NCI-H226 (cell line): ENCODE data around the gene LRTM2.

Experiments used
- DNase-seq: peaks from one replicate; pipeline ENCODE4 v3.0.0-alpha.2; 2015

Gene LRTM2

DNA sequence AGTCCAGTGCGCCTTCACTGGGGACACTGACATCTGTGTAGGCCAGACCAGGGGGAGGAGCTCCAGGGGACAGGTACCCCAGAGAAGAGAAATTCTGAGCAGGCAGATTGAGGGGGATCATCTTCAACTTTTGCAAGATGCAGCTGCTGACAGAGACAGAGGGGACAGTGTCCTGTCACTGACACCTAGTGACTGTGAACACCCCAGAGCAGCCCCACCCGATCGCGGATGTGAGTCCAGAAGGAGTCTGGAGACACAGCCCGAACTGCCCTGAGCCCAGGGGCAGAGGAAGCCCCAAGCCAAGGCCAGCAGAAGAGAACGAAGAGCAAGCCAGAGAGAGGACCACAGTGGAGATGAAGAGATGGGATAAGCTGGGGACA is 21.7 kb upstream of the LRTM2 start:
- DNase-seq = no peak

DNA sequence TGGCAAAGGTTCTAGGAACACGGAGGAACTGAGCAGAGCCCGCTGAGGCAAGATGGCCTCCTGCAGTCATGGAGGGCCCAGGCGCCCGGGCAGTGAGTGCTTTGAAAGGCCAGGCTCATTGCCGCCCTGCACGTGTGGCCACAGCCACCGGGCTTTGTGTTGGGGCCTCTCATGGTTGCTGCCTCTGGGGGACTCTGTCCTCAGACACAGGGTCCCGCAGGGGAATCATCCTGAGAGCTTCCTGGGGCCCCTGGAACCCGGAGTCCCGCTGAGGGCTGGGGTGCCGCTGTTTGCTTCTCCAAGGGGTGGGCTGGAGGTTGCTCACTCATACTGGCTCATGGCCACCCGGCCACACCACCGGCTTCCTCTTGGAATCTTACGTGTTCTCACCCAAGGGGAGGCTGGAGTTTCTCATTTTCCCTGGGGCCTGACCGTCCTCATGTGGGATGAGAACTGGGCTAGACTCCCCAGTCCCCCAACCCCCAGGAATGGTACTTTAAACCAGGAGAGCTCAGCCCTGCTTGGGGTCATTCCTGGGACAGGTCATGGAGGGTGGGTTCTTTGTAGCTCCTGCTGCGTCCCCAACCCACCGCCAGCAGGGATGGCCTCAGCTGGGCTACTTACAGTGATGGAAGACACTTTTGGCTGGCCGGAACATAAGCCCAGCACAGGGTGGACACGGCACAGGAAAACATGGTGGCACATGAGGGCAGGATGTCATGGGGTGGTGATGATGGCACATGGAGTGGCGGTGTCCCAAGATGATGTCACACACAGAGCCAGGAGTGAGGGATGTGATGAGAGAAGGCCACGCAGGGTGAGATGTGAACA is 21.1 kb upstream of the LRTM2 start:
- no peak for DNase-seq

DNA sequence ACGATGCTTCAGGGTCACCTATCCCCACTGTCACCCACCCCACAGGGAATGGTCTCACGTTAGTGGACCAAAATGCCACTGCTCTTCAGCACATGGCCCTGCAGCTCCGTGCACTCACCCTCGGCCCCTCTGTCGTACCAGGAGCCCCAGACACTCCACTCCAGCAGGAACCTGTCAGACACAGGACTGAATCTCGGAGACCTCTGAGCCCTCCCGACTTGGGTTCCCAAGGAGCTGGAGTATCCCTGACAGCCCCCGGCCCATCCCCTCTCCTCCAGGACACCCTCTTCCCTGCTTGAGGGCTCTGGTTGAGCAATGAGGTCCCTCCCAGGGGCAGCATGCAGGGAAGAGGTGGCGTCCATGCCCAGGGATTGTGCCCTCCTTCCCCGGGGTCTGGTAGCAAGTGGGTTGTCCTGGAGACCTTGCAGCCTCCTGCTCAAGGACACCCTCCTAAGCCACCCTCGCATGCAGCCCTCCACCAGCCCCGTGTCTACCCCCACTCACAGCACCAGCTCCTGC is 20.4 kb upstream of the LRTM2 start:
- DNase-seq = no peak

DNA sequence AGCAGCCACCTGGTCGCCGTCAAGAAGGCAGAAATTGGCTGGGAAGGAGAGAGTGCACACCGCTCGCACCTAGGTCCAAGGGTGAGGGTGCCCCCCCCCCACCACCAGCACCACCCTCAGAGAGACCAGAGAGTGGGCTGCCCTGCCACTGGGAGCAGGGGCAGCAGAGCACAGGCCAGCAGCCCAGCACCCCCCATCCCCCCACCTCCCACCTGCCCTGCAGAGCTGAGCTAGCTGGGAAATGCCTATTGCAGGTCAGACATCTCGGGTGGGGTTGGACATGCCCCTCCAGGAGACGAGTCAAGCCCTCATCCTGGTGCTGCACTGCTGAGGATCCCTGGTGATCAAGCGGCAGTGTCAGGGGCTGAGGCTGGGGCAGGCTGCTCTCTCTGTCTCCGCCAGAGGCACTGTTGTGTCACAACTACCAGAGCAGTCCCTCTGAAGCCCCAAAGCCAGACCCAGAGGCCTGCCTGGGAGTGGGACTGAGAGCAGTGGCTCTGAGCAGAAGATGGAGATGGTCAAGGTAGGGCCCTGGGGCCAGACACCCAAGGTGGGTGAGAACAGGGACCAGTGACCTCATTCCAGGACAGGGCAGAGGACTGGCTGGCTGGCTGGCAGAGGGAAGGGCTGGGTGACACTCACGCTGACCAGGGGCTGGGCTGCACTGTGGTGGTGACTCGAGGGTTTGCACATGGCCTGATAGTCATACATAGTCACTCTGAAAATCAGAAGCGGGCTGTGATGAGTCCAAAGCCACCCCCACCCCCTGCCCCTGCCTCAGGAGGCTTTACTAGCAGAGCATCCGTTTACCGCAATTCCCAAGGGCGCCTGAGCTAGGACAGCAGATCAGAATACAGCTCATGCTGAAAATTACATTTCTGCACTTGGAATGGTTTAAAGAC is 19.7 kb upstream of the LRTM2 start:
- no peak for DNase-seq

DNA sequence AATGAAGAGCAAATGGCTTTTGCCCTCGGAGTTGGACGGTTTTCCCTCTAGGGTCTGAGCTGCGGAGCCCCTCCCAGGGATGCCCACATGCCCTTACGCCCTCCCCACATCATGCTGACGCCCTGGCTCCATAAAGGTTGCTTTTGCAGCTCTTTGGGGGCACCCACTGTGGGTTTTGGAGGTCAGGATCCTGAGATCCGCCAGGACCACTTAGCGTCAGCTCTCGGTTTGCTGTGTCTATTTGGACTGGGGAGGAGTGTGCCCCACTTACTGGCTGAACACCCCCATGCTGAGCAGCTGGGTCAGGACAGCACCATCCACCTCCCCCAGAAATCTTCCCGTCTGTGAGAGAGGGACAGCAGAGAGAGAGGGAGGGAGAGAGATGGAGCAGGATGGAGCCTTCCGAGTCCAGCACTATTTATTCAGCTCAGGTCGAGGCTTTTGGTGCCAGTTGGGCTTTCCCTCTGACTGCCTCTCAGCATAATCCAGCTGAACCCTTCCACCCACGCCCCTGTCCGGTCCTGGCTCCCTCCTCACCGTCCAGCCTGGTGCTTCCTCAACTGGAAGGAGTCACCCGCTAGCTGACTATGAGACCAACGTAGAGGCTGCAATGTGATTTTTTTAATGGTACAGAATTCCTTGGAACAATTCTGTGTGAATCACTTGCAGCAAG is 18.9 kb upstream of the LRTM2 start:
- no peak for DNase-seq

DNA sequence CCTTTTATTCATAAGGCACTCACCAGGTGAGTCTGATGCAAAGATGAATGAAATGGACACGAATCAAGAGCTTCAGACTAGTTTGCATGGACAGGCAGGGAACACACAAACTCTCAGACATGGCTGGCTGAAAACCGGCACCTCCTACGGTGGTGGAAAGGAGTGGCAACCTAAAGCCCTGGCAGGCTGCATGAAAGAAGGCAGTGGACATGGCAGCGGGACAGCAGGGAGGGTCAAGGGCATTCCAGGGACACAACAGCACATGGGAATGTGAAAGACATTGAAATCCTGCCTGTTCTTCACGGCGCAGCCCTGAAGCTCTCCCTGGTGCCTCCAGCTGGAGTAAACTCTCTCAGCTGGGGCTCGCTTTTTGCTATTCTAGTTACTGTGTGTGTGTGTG is 16.6 kb upstream of the LRTM2 start:
- DNase-seq = no peak

DNA sequence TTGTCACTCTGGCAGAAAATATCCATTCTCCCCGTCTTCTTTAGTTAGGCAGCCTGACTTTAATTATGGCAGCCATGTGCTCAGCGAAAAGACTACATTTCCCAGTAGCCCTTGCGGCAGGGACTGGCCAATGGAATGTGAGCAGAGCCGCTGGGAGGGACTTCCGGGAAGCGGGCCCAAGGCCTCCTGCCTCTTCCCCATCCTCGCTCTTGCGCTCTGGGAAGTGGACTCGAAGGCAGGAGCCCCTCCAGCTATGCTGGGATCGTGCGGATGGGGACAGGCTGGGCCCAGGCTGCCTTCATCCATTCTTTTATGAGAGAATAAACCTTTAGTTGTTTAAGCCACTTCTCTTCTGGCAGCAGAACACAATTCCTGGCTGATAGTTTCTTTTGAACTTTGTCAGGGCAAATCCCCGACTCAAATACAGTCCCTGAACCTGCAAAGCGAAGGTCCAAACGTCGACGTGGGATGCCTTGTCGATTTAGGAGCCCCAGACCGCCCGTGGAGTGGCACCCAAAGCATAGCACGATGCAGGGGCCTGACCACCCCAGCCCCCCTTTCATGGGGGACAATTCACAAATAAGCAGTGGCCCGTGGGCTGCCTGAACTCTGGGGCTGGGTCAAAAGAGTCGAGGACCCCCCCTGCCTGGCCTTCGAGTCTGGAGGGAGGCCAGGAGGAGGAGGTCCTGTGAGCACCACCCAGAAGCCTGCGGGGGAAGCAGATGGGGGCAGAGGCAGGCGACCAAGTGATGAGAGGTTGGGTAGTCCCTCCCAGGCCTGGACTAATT is 15.6 kb upstream of the LRTM2 start:
- peak; percentile 83 for DNase-seq

DNA sequence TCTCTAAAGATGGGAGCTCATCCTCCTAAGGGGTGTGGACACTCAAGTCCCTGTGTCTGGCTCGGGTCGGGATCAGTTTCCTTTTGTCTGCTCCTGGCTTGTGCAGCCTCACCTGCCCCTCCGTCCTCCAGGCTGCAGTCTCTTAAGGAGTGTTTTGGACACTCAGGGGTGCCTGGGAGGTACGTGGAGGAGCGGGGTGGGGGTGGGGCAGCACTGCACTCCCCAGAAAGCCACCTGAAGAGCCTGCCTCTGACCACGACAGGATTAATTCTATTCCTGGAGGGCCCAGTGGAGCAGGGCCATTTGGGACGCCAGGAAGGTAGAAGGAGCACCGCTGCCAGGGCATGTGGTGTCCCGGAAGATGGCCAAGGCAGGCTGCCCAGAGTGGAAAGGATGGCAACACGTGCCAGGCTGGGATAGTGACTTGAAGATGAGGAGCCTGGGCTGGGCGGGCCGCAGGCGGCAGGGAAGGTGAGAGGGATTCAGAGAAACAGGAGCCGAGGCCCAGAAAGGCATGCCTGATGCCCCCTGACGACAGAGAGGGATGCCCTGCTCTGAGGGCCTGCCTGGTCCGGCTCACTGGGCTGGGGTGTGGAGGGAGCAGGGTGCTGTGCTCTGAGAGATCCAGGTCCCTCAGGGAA is 14.8 kb upstream of the LRTM2 start:
- DNase-seq = no peak

DNA sequence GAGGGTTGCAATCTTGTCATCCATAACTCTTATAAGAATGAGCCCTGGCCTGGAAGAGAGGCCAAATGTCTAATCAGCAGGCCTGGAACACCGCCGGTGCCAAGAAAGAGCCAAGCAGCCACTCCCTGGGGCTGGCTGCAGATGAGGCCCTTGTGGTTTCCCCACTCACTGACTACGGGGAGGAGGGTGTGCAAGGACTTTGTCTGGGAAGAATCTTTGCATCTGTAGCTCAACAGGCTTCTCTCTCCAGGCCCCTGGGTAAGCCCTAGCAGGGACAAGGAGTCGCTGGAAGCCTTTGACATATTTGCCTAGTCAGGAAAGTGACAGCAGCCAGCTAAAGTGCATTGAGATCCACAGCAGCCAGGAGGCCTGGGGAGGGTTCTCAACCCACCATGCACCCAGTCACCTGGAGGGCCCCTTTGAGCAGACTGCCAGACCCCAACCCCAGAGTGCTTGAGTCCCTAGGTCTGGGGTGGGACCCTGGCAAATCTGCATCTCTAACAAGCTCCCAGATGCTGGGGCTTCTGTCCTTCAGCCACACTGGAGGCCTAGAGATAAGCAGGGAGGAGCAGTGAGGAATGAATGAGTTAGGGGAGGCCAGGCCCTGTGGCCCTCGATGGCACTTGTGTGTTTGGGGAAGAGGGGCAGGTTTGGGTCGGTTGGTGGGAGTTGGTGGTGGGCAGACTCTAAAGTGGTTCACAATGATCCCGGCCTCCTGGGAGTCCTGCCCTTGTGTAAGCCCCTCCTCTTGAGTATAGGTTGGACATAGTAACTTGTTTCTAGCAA is 13.9 kb upstream of the LRTM2 start:
- no peak for DNase-seq

DNA sequence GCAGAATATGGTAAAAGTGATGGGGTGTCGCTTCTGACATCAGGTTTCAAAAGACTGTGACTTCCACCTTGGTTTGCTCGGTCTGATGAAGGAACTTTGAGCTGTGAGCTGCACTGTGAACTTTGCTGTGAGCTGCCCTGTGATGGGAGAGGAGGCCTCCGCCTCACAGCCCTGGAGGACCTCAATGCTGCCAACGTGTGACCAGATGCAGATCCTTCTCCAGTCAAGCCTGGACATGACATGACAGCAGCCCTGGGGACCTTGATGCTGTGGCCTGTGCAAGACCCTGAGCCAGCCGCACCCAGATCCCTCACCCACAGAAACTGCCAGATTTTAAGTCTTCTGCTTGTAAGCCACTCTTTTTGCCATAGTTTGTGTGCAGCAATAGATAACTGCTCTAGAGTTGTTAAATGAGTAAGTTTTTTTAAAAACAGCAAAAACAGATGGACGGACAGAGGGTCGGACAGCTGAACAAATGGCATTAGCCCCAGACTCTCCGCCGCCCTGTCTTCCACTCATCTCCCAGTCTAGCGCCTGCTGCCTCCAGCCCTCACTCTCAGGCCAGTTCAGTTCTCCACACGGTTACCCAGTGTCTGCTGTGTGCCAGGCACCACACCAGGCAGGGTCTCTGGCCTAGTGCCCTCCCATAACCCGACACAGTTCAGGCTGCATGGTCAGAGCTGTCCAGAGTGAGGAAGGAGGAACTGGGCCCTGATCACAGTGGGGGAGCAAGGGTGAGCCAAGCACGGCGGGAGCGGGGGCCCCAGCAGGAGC is 13.1 kb upstream of the LRTM2 start:
- no peak for DNase-seq

DNA sequence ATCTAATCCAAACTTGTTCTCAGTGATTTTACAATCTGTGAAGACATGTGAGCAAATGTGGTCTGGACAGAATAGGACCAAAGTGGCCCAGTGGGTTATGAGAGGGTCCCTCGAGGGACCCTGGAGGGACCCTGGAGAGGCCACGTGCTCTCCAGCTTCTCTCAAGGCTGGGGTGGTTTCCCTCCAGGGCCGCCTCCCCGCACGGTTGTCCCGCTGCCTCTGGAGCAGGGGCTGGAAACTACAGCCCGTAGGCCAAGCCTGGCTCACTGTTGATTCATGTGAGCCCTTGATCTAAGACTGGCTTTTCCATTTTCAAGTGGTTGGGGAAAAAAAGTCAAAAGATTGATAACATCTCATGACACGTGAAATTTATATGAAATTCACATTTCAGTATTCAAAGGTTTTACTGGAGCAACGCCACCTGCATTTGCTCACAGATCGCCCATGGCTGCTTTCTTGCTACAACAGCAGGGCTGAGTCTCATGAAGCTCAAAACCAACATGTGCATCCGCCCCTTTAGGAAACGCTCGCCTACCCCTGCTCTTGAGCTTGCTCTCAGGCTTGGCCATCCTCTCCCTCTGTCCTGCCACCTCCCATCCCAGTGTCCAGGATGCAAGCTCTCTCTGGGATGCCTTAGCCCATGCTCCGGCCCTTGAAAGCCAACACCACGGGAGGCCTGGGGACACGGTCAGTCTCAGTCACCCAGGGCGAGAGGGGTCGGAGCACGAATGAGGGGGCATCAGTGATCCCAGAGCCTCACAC is 12.1 kb upstream of the LRTM2 start:
- DNase-seq = no peak

DNA sequence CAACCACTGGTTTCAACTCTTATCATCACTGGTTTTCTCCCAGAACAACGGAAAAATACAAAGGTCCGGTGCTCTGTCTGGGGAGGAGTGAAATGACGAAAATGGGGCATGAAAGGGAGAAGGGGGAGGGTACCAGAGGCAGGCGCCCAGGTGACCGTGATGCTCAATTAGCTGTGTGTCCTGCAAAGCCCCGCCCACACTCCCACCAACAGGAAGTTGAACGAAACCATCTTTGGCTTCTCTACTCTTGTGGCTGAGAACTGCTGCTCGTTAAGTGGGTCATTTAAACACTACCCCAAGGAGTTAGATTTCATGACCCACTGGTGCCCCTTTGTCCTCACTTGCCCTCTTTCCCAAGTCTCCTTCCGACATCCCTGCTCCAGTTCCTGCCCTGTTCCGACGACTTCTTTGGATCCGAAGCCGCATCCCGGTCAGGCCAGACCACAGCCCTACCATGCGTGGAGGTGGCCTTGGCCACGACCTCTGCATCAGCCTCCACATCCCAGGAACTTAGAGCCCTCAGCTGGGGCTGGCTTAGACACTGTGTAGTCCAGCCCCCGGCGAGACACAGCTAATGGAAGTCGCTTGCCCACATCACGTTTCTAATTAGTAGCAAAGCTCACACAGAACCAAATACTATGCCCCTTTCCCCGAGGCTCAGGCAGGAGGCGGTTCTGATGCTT is 11.4 kb upstream of the LRTM2 start:
- DNase-seq = no peak

DNA sequence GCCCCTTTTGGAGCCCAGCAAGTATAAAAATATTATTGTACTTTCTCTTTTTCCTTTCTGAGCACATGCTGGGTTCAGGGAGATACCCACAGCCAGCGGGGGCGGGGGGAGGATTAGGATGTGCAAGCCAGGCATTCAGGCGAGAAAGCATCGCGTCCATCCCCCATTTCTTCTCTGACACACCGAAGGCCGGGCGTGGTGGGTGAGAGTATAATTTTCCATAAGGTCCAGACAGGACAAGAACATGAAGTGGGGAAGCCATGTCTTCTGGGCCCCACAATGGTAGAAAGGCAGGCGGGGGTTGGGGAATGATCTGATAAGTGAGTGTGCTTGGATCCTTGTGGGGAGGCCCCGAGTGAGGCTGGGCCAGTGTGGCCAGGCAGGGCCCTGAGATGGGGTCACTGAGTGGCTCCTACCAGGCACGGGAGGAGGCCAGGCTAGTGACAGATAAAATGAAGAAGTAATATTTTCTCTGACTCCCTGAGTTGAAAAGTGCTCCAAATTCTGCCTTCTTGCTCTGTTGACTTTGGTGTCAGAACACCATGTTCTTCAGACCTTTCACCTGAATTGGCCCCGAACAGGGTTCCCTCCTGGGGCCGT is 10.7 kb upstream of the LRTM2 start:
- no peak for DNase-seq

DNA sequence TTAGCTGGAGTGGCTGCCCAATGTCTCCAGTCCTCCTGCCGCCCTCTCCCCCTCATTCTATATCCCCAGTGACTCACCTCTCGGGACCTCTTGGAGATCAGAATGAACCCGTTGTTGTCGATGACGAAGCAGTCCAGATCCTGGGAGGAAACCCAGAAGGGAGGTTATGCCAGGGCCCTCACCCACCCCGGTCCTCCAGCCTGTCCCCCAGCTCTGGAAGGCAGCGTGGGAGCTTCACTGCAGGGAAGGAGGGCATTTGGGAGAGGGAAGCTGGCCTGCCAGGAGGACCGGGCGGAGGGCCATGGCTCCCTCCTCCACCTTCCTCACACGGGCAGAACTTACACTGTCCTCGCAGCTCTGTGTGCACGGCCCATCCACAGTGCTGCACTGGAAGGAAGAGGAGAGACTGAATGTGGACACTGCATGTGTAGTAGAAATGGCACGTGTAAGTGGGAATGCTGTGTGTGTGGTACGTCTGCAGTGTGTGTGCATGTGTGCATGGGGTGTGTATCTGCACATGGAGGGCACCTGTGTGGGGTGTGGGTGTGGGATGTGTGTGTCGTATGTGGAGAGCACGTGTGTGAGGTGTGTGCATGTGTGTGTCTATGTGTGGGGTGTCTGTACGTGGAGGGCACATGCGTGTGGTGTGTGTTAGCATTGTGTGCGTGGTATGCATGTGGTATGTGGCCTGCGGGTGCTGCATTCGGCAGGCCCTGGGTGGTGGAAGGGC is 10.0 kb upstream of the LRTM2 start:
- no peak for DNase-seq

DNA sequence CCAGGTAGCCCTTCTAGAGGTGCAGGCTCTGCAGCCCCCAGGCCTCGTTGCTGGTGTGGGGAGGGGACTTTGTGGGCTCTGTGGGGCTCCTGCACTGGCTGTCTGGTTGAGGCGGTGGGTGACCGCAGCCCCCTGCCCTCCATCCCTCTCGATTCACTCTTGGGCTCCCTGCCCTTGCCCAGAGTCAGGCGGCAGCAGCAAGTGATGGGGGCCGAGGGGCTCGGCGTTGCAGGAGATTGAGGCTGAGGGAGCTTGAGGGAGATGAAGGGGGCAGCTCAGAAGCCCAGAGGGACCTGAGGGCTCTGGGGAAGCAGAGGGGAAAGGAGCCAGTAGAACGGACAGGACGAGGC is 9.5 kb upstream of the LRTM2 start:
- no peak for DNase-seq

DNA sequence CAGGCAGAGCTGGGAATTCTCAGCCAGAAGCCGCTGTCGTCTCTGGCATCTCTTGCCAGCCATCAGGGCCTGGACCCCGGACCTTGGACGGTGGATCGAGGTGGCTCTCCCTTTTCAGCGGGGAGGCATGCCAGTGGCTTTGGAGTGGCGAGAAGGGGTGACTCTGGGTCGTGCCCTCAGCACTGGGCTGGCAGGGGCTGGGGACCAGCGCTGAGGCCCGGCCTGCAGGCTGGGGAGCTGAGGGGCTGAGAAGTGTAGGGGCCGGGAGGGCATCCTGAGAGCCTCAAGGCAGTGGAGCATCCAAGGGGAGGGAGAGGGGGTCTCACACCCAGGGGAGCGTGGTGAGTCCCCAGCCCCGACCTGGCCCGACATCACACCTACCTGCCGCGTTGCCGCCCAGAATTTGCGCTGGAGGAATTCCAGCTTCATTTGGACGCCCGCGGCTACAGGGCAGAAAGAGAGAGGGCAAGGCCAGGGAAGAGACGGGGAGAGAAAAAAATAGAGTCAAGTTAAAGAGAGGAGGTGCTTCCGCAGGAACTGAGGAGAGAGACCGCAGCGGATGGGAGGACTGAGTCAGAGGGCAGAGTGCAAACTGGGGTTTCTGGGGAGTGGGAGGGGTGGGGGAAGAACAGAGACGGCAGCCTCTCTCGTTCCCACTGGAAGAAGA is 9.0 kb upstream of the LRTM2 start:
- DNase-seq = no peak

DNA sequence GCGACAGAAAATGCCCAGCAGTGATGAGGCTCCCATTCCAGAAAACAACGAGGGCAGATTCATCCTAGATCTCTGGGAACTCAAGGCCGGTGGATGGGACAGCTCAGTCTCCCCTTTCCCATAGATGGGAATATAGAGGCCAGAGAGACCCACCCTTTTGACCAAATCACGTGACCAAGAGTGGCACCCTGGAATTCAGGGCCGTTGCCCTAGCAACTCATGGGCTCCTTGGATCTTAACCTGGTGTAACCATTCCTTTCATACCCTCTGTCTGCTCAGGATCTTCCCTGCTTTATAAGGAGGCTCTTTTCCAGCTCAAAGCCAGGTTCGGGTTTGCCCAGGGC is 8.4 kb upstream of the LRTM2 start:
- DNase-seq = no peak
